ENCODE data around the gene ADAMTS2. TPM values are rescaled to one million over a fixed set of nuclear protein-coding genes. Genes with fewer than 3 reads are reported as not detected.

ADAMTS2 gene
- total RNA-seq, 8 experiments from 2014 or later: 0.14 to 1.4 (median 0.49) TPM

DNA sequence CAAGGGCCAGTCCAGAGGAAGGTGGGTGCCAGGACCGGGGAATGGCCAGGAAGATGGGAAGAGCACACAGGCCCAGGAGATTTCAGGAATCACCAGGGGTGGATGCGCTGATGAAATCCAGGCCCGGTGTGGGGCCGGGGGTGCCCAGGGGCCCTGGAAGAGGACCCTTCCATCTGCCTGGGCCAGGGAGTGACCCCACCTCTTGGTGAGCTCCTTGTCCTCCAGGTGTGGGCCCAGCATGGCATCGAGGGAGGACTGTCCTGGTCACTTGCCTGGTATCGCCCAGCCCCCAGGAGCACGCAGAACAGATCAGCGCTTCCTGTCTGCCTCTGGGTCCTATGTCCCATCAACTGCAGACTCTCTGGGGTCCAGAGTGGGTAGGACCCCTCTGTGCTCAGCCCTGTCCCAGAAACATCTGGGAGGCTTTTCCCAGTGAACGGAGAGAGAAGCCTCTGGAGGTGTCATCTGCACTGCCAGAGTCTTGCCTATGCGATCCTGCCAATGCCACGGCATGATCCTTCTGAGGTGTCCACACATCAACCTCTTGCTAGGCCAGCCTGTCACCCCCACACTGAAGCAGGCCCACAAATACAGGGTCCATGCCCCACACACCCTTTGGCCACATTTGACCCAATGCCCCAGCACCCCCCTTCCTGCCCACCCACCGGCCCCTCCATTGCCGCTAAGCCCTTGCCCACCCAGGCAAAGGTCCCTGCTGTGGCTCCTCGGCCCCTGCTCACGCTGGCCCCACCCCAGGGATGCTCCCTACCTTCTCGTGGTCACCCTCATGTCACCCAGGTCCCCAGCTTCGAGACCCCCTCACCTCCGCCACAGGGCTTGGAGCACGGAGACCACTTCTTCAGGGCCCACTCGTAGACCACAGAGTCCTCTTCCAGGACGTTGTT, 217.9 kb downstream of the ADAMTS2 start:
- WGBS, 10 experiments: 80 to 100% (median 100%) methylated on average over 1 of the region's 21 CpGs; no CpG with 5 or more reads in 7 of the 10 experiments
- no peak overlapping the region for H3K27ac ChIP-seq
- H3K4me1 ChIP-seq (replicated peaks in 1 of 2): no peaks in the 10 kb centered on the region
- in situ Hi-C loops (cut with MboI; ENCODE audit: low pct_unique_long_range_greater_than_20kb in 2 of 9, low sequenced_read_pairs in 9 of 9, unreplicated experiment in 9 of 9): no loop called here
- no peak for ATAC-seq (replicated peaks in 6 of 8)
- no peak overlapping the region for H3K4me3 ChIP-seq

DNA sequence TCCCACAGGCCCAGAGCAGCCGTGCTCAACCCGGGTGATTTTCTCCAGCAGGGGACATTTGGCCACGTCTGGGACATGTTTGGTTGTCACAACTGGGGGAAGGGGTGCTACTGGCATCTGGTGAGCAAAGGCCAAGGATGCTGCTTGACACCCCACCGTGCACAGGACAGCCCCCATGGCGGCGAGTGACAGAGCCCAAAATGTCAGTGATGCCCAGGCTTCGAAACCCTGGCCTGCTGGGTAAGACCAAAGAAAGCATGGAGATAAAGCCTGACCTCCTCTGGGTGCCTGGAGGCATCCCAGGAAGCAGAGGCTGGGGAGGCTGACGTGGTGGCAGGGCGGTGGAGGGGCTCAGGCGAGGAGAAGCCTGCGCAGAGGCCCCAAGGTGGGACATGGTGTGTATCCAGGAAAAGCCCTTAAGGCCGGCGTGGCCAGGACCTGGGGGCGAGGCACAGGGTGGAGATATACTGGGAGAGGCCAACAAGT, 218.7 kb downstream of the ADAMTS2 start:
- in situ Hi-C loops (cut with MboI; ENCODE audit: low pct_unique_long_range_greater_than_20kb in 2 of 9, low sequenced_read_pairs in 9 of 9, unreplicated experiment in 9 of 9): no loop called here
- H3K4me1 ChIP-seq (replicated peaks in 1 of 2): no peaks in the 10 kb centered on the region
- H3K27ac ChIP-seq: no peak overlapping the region
- 38 to 100% (median 83%) methylated on average over 1 to 9 of the region's 14 CpGs; no CpG with 5 or more reads in 5 of the 10 experiments for WGBS, 10 experiments
- no peak for ATAC-seq (replicated peaks in 6 of 8)
- no peak overlapping the region for H3K4me3 ChIP-seq

DNA sequence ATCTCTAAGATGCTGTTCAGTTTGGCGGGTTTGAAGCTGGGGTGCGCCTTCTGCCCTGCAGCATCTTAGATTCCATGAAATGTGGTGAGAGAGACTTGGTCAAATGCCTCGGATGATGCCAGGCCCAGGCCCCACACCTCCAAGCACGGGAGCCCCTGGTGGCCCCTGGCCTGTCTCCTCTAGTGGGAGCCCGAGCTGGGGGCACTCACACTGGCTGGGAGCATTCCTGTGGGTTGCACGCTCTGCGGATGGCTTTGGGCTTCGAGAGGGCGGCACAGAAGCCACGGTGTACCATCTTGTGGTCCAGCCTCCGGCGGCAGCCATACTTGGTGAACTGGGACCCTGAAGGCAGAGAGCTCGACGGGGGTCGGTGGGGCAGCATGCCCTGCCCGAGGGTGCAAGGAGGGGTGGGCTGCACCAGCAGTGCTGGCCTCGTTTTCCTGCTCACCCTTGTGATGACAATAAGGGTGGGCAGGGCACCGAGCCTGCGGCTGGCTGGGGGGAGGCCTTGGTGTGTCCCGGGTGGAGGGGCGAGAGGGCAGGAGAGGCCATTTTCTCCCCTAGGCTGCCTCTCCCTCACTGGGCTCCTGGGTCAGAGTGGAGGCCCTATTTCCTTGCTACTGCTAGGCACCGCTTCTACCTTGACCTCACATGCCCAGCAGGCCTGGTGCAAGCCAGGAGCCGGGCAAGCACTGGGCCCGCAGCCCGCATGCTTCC, 219.3 kb downstream of the ADAMTS2 start:
- H3K4me1 ChIP-seq (replicated peaks in 1 of 2): no peaks in the 10 kb centered on the region
- in situ Hi-C loops (cut with MboI; ENCODE audit: low pct_unique_long_range_greater_than_20kb in 2 of 9, low sequenced_read_pairs in 9 of 9, unreplicated experiment in 9 of 9): no loop called here
- no peak overlapping the region for H3K27ac ChIP-seq
- no peak for ATAC-seq (replicated peaks in 6 of 8)
- WGBS, 10 experiments: 60 to 100% (median 87%) methylated on average over 1 to 6 of the region's 25 CpGs; no CpG with 5 or more reads in 5 of the 10 experiments
- H3K4me3 ChIP-seq: no peak overlapping the region

DNA sequence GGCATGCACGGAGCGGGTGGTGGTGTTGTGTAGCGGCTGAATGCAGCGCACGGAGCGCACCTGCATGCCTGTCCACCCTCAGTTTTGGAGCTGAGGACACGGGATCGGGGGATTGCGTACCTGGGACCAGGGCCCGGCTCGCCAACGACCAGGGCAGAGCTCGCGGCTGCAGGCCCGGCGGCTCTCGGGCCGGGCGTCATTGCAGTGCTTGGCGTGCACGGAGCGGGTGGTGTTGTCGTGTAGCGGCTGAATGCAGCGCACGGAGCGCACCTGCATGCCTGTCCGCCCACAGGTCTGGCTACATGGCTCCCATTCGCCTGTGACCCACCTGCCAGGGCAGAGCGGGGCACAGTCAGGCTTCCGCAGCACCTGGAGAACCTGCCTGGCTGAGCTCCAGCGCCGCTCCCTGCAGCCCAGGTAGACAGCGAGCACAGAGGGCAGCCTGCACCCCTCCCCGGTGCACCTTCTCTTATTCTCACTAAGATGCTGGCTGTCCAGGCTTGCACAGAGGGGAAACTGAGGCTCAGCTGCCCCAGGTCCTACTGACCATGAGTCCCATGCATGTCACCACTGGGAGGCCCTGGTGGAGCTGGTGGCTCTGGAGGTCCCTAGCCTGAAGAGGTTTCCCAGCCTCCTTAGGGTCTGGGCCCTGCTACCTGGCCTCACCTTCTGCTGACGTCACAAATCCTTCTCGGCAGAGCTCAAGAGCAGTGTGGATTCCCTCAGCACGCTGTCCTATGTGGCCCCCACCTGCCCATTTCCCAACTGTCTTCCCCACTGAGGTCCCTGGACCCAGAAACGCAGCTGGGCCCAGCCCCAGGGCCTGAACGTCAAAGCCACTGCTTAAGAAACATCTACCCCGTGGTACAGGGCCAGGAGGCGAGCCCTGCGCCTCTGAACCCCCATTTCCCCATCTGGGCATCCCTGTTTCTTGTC, 220.1 kb downstream of the ADAMTS2 start:
- ATAC-seq (replicated peaks in 6 of 8): no peak
- no peaks in the 10 kb centered on the region for H3K4me1 ChIP-seq (replicated peaks in 1 of 2)
- H3K27ac ChIP-seq: no peak overlapping the region
- in situ Hi-C loops (cut with MboI; ENCODE audit: low pct_unique_long_range_greater_than_20kb in 2 of 9, low sequenced_read_pairs in 9 of 9, unreplicated experiment in 9 of 9): no loop called here
- WGBS, 10 experiments: 67 to 100% (median 100%) methylated on average over 1 to 10 of the region's 43 CpGs; no CpG with 5 or more reads in 5 of the 10 experiments
- no peak overlapping the region for H3K4me3 ChIP-seq

DNA sequence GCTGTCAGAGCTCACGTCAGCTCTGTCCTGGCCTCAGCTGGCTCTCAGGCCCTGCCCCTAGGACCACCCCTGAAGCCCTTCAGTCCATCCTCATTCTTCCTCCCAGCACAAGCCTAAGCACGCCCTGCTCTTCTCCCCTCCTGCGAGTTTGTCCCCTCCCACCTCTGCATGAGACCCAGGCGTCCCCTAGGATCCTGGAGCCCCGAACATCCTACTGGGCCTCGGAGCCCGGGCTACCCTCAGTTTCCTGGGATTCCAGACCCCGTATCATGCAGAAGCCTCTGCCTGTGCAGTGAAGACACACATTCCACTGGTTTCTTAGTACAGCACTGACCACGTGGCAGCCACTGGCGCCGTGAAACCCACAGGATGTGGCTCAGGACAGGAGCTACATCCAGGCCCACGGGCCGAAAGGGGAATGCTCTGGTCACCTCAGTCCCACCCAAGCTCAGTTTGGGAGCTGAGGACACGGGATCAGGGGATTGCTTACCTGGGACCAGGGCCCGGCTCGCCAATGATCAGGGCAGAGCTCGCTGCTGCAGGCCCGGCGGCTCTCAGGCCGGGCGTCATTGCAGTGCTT, 220.9 kb downstream of the ADAMTS2 start:
- no peak for ATAC-seq (replicated peaks in 6 of 8)
- no peak overlapping the region for H3K27ac ChIP-seq
- WGBS, 10 experiments: 63 to 100% (median 83%) methylated on average over 2 to 7 of the region's 21 CpGs; no CpG with 5 or more reads in 5 of the 10 experiments
- no peaks in the 10 kb centered on the region for H3K4me1 ChIP-seq (replicated peaks in 1 of 2)
- H3K4me3 ChIP-seq: no peak overlapping the region
- in situ Hi-C loops (cut with MboI; ENCODE audit: low pct_unique_long_range_greater_than_20kb in 2 of 9, low sequenced_read_pairs in 9 of 9, unreplicated experiment in 9 of 9): no loop called here

DNA sequence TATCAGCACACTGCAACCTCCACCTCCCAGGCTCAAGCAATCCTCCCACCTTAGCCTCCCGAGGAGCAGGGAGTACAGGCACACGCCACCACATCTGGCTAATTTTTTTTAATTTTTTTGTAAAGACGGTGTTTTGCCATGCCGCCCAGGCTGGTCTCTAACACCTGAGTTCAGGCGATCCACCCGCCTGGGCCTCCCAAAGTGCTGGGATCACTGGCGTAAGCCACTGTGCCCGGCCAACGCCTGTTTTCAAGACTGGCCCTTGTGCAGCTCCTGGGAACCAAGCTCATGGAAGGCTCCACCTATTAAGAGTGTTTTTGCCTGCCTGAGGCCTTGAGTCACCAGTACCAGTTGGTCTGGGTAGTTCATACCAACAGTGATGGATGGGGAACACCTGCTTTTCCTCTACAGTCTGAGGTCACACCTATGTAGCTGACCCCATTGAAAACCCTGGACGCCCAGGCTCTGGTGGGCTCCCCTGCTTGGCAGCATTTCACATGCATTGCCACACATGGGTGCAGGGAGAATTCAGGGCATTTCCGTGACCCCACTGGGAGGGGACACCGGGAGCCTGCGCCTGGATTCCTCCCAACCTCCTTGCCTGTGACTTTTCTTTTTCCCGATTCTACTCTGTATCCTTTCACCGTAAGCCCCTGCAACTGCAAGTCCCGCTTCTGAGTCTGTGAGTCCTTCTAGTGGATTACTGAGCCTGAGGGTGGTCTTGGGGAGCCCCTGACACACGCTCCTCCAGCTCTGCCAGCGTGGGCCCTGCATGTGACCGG, 221.6 kb downstream of the ADAMTS2 start:
- no peak overlapping the region for H3K4me3 ChIP-seq
- H3K4me1 ChIP-seq (replicated peaks in 1 of 2): no peaks in the 10 kb centered on the region
- 77 to 98% (median 89%) methylated on average over 1 to 8 of the region's 19 CpGs; no CpG with 5 or more reads in 3 of the 10 experiments for WGBS, 10 experiments
- no peak overlapping the region for H3K27ac ChIP-seq
- no peak for ATAC-seq (replicated peaks in 6 of 8)
- in situ Hi-C loops (cut with MboI; ENCODE audit: low pct_unique_long_range_greater_than_20kb in 2 of 9, low sequenced_read_pairs in 9 of 9, unreplicated experiment in 9 of 9): no loop called here

DNA sequence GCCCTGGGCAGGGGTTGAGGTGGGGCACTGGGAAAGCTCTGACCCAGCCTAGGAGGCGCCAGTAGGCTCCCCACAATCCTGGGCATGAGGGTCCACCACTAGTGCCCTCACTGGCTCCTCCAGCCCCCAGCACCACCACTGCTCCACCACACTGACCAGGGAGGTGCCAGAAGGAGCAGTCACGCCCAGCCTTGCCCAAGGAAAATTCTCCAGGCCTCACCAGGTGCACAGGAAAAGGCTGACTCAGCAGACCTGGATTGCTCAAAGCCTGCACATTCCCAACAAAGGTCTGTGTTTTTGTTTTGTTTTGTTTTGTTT, 222.2 kb downstream of the ADAMTS2 start:
- H3K4me3 ChIP-seq: no peak overlapping the region
- no peak for ATAC-seq (replicated peaks in 6 of 8)
- in situ Hi-C loops (cut with MboI; ENCODE audit: low pct_unique_long_range_greater_than_20kb in 2 of 9, low sequenced_read_pairs in 9 of 9, unreplicated experiment in 9 of 9): no loop called here
- WGBS, 10 experiments: 60% methylated on average over 1 of the region's 2 CpGs; no CpG with 5 or more reads in 9 of the 10 experiments
- H3K27ac ChIP-seq: no peak overlapping the region
- H3K4me1 ChIP-seq (replicated peaks in 1 of 2): no peaks in the 10 kb centered on the region

DNA sequence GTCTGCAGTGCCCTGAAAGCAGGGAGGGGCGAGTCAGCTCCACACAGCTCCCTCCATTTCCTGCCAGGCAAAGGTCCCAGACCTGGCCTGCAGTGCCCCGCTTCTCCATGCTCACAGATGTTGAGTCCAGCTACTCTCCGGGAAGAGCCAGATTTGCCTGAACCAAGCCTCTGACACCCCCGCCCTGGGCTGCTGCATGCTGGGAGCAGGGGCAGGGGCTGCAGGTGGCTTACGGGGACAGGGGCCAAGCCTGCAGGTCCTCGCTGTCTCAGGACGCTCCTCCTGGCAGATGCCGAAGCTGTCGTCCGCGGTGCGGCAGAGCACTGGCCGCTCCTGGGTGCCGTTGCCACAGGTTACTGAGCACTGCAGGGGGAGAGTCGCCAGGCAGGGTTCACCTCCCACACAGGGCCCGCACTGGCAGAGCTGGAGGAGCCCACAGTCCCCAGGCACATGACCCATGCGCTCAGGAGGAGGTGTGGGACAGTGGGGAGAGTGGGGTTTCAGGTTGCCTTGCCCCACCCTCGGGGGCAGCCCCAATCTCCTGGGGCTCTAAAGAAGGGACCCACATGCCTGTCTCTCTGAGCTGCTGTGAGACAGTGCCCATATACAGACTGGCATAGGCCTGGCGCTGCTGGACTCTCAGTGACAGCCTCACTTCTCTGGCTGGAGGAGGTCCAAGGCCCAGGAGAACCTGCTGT, 222.7 kb downstream of the ADAMTS2 start:
- in situ Hi-C loops (cut with MboI; ENCODE audit: low pct_unique_long_range_greater_than_20kb in 2 of 9, low sequenced_read_pairs in 9 of 9, unreplicated experiment in 9 of 9): no loop called here
- Histone ChIP-seq H3K4me3 (no peak overlapping the region), H3K4me1 (replicated peaks in 1 of 2) (no peaks in the 10 kb centered on the region), H3K27ac (no peak overlapping the region)
- 40 to 100% (median 90%) methylated on average over 1 to 10 of the region's 19 CpGs; no CpG with 5 or more reads in 5 of the 10 experiments for WGBS, 10 experiments
- ATAC-seq (replicated peaks in 6 of 8): no peak

DNA sequence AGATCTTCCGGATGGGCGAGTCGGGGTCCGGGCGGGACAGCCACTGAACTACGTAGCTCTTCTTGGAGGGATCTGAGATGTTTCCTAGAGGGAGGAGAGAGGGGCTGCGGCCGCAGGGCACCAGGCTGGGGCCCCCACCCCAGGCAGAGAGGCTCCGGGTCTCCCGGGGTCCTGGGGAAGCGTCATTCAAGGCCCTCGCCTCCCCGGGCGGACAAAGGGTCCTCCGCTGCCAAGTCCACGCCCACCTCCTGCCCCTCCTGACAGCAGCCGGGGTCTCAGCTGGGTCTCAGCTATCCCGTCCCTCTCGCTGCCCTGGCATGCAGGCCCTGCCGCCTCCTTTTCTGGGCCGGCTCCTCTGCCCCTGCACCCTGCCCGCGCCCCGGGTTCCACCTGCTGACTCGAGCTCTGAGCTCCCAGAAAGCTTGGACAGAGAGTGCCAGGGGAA, 223.6 kb downstream of the ADAMTS2 start:
- 70 to 94% (median 86%) methylated on average over 1 to 10 of the region's 25 CpGs; no CpG with 5 or more reads in 7 of the 10 experiments for WGBS, 10 experiments
- H3K27ac ChIP-seq: no peak overlapping the region
- in situ Hi-C loops (cut with MboI; ENCODE audit: low pct_unique_long_range_greater_than_20kb in 2 of 9, low sequenced_read_pairs in 9 of 9, unreplicated experiment in 9 of 9): no loop called here
- no peak overlapping the region for H3K4me3 ChIP-seq
- ATAC-seq (replicated peaks in 6 of 8): no peak
- no peaks in the 10 kb centered on the region for H3K4me1 ChIP-seq (replicated peaks in 1 of 2)

DNA sequence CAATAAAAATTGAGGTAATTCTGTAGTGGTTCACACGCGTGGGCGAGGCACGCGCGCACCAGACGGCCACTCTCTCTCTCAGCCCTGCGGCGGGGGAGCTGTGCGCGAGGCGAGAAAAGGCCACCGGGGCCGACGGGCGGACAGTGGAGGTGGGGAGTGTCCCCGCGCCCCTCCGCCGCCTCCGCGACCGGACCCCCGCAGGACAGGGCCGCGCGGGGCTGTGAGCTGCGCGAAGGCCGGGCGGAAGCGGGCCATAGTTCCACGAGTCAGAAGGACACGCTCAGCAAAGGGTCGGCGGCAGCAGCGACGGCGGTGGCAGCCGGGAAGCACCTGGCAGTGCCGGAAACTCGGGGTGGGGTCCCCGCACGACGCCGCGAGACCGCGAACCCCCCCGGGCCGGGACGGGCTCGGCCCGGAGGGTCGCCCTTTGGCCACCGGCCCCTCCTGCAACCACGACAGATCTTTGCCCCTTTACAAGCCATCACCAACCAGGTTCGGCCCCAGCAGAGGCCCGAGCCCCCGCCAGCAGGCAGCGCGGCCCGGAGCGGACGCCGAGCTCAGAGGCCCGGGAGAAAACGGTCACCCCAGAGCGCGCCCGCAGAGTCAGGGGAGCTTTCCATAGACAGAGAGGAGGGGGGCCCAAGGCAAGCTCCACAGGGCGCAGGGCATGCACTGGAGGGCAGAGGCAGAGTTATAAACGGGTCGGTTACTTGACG, 224.2 kb downstream of the ADAMTS2 start:
- ATAC-seq (replicated peaks in 6 of 8): no peak
- Histone ChIP-seq H3K4me1 (replicated peaks in 1 of 2) (no peaks in the 10 kb centered on the region), H3K27ac (no peak overlapping the region), H3K4me3 (no peak overlapping the region)
- 84 to 100% (median 91%) methylated on average over 5 to 26 of the region's 75 CpGs; no CpG with 5 or more reads in 4 of the 10 experiments for WGBS, 10 experiments
- in situ Hi-C loops (cut with MboI; ENCODE audit: low pct_unique_long_range_greater_than_20kb in 2 of 9, low sequenced_read_pairs in 9 of 9, unreplicated experiment in 9 of 9): no loop called here

DNA sequence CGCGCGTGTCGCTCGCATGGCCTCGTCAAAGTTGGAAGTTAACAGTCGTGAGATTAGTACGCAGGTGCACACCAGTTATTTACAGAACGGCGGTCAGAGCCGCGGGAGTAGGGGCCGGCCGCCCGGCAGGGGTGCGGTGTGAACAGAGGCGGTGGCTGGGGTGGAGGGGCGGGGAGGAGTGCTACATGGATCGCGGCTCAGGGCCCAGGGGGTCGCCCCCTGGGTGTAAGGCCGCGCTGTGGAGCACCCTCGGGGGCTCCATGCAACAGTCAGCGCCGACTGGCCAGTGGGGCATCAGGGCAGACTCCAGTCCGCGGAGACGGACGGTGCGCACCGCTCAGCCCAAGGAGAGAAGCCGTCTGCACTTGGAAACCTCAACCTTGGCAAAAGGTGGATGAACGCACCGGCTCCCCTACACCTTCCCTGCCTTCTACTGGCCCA, 224.8 kb downstream of the ADAMTS2 start:
- Histone ChIP-seq H3K4me3 (no peak overlapping the region), H3K27ac (no peak overlapping the region), H3K4me1 (replicated peaks in 1 of 2) (no peaks in the 10 kb centered on the region)
- in situ Hi-C loops (cut with MboI; ENCODE audit: low pct_unique_long_range_greater_than_20kb in 2 of 9, low sequenced_read_pairs in 9 of 9, unreplicated experiment in 9 of 9): no loop called here
- 80 to 100% (median 95%) methylated on average over 1 to 9 of the region's 35 CpGs; no CpG with 5 or more reads in 2 of the 10 experiments for WGBS, 10 experiments
- no peak for ATAC-seq (replicated peaks in 6 of 8)

Measured in motor neuron (in vitro differentiated cells).